GM21381 (cell line): Measurements from ENCODE around the gene OR51S1.
"Not testable (repeated sequence)": the region's sequence is repeated elsewhere in the genome, so short reads cannot be mapped to it uniquely, and the experiment has no call there.

Experiments used
- ATAC-seq: cut with Tn5 transposase; IDR thresholded peaks from one replicate; pipeline ENCODE4 v1.9.1; 2021; ENCODE audit warnings: mild to moderate bottlenecking, moderate library complexity; ENCODE audit not compliant: unreplicated experiment

The OR51S1 gene, protein sequence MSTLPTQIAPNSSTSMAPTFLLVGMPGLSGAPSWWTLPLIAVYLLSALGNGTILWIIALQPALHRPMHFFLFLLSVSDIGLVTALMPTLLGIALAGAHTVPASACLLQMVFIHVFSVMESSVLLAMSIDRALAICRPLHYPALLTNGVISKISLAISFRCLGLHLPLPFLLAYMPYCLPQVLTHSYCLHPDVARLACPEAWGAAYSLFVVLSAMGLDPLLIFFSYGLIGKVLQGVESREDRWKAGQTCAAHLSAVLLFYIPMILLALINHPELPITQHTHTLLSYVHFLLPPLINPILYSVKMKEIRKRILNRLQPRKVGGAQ

DNA sequence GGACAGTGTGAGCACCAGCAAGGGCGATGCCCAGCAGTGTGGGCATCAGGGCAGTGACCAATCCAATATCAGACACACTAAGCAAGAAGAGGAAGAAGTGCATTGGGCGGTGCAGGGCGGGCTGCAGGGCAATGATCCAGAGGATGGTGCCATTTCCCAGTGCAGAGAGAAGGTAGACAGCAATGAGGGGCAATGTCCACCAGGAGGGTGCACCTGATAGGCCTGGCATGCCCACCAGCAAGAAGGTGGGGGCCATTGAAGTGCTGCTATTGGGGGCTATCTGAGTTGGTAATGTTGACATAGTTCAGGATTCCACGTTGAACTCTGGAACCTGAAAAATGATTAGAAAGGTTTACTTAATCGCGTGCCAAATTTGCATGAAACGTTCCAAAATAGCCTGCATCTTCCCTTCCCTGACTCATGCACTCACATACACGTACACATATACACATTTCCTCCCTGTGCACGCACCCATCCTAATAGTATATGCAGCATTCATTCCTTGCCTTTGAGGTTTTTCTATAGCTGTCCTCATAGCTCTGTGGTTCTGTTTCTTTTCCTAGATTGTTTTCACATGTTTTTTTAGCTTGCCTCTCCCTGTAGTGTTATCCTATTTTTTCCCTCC lies at the start of gene OR51S1:
TSS of gene OR51S1 (minus strand) at position 301 of the 625 bp plus-strand sequence. CDS start at position 301, 0 bp downstream.
- no peak for ATAC-seq

DNA sequence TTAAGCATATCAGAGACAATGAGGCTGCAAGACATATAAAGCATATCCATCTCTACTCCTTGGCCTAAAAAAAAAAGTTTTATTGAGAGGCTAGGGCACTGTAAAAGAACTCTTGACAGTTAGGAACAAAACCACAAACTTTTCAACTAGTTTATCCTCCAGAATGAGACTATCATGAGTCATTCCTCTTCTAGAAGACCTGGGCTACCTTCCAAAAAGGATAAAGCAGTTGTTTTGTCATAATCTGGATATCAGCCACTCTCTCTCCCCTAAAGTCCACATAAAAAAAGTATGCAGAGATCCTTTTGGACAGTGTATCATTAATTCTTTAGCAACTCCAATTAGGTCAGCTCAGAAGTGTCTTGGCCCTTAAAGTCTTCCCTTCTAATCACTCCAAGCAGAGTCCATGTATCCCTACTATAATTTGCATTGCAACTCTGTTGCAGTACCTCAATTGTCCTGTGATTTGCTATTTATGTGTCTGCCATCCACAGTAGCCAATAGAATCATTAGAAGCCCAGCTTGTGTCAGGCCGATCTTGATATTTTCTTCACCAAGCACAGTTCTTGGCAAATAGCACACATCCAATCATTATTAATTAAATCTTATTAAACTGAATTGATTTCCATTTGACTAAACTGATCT lies 43.1 kb upstream of the OR51S1 start:
- no peak for ATAC-seq

DNA sequence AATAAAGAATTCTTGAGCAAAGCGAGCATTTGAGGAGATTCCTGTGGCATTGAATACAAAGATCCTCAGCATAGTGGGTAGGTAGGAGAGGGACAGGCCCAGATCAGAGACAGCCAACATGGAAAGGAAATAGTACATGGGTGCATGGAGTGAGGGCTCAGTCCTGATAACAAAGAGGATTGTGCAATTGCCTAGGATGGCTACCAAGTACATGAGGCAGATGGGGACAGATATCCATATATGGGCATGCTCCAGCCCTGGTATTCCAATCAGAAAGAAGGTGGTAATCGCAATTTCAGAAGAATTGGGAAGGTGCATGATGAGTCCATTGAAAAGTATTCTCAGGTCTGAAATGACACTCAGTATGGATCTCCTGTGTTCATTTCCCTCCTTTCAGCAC lies 41.3 kb upstream of the OR51S1 start:
- no peak for ATAC-seq

DNA sequence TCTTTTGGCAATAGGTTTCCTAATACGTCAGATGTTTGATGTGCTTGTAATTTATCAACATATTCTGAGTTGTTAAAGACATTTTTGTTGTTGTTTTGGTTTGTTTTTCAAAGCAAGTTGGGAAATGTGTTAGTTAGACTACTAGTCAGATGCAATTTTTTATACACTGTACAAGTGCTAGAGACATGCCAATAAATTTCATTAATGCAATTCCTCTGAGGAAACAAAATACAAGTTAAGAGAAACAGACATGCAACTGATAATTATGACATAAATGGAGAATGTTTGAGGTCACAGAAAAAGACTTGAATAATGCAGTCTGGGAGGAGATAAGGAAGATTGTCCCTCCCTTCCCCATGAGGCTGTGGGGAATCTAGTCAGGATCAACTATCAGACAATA lies 38.6 kb upstream of the OR51S1 start:
- ATAC-seq = no peak

DNA sequence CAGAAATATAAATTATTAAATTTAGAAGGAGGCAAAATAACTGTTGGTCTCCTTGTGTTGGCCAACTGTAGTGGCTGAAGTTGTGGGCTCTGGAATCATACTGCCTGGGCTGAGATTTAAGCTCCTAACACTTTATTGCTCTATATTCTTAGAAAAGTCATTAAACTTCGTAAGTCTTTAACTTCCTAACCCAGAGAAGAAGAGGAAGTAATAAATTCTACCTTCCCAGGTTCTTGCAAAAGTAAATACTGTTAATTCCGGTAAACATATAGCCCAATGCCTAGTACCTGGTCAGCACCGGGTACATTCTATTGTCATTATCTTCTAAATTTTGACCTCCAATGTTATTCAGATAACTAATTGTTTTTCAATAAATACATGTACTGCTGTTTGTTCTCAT lies 37.2 kb upstream of the OR51S1 start:
- no peak for ATAC-seq

DNA sequence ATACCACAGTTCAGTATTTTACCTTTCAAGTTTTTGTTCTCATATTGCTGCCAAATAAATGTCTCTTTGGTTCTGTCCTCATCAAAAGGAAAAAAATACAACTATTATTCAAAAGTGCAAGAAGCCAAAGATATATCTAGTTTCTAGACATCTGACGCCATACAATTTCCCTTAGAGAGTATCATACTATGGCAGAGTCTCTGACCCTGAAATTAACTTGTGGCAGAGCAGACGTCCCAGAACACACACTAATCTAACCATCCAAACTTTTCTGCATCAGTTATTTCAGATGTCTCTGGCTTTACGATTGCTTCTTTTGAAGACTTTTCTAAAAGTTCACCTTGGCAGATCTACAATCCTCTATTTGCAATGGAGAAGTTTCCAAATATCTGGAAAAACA lies 35.4 kb upstream of the OR51S1 start:
- ATAC-seq = no peak

DNA sequence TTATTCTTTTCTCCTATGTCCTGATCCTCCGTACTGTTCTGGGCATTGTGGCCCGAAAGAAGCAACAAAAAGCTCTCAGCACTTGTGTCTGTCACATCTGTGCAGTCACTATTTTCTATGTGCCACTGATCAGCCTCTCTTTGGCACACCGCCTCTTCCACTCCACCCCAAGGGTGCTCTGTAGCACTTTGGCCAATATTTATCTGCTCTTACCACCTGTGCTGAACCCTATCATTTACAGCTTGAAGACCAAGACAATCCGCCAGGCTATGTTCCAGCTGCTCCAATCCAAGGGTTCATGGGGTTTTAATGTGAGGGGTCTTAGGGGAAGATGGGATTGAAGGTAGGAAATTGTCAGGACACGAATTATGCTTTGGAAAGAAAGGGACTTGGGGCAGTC lies 33.5 kb upstream of the OR51S1 start:
- ATAC-seq = no peak

DNA sequence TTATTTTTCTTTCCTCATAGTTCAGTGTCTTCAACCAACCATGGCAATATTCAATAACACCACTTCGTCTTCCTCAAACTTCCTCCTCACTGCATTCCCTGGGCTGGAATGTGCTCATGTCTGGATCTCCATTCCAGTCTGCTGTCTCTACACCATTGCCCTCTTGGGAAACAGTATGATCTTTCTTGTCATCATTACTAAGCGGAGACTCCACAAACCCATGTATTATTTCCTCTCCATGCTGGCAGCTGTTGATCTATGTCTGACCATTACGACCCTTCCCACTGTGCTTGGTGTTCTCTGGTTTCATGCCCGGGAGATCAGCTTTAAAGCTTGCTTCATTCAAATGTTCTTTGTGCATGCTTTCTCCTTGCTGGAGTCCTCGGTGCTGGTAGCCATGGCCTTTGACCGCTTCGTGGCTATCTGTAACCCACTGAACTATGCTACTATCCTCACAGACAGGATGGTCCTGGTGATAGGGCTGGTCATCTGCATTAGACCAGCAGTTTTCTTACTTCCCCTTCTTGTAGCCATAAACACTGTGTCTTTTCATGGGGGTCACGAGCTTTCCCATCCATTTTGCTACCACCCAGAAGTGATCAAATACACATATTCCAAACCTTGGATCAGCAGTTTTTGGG lies 33.0 kb upstream of the OR51S1 start, which contains the start of gene OR51T1:
TSS of gene OR51T1 (plus strand) at position 41 of the 641 bp plus-strand sequence. CDS start at position 41, 0 bp downstream.
- ATAC-seq = no peak

DNA sequence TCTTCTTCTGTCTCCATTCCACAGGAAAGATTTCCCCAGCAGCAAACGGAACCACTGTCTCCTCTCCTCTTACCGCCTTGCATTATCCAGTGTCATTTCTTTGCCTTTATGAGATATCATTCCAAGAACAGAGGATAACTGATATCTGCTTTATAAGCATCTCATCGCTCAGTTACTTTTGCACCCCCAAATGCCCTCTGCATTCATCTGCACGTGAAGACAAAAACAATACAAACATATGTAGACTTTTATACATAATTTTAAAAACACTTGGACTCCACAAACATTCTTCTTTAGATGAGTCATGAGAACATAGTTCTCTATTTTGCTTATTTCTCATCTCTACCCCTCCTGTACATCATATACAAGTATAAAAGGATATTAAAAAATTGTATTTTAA lies 32.2 kb upstream of the OR51S1 start:
- no peak for ATAC-seq

DNA sequence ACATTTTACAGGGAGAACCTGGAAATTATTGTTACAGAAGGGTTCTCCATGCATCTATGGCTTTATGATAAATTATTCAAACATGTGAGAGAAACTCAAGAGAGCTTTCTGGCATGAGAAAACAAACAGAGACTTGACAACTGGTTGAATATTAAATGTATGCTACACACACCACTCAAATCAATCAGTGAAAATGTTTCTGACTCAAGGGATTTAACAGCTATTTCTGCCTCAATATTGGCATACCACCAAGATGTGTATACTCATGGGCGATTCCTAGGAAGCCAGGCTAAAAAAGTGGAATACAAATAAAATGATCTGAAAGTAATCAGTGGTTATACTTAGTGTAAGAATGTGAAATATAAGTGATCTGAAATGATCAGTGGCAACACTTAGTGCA lies 16.8 kb upstream of the OR51S1 start:
- ATAC-seq = no peak

DNA sequence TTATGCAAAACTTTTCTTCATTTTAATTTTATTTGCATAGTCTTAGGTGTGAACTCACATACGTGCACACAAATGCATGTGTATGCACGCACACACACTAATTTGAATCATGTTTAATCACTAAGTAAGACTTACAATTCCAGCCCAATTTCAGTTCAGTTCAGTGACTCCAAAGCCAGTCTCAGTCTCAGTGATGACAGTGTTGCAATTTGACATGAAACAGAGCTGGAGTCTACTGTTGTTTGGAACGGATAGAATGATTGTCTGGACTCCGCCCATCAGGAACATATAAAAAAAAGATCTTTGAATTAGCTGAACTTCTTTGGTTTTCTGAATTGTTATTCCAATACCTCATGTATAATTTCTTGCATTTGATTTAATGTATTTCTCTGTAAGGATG lies 14.9 kb upstream of the OR51S1 start:
- ATAC-seq = no peak

DNA sequence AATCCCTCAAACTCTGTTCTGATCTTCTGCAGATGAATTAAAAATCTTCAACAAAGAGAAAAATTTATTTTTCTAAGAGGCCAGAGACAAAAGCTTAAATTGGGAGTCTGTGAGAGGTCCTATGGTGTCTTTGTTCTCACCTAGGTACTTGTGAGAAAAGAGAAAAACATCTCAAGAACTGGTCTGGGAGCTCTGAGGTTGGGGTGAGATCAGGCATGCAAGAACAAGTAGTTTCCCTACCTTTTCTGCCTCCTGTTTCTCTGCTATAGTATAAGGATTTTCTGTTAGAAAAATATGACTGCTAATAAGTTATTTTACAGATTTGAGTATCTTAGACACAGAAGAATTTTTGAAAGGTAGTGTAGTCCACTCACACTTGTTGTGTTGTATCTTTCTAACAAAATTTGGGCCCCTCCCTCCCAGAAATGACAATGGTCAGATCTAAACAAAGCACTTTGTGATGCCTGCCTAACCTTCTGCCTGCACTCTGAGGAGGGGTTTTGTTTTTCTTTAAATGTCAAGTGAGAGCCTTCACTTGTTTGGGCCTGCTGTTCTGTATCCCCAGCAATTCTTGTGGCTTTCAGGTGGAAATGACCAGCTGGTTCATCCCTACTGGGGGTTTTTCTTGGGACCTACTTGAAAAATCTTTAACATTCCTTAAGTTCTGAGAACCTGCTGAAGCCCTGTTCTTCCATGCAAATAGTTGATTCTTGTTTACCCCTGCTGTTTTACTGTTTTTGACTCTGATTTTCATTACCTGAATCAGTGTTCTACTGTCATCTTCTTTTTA lies 13.6 kb upstream of the OR51S1 start:
- ATAC-seq = no peak

DNA sequence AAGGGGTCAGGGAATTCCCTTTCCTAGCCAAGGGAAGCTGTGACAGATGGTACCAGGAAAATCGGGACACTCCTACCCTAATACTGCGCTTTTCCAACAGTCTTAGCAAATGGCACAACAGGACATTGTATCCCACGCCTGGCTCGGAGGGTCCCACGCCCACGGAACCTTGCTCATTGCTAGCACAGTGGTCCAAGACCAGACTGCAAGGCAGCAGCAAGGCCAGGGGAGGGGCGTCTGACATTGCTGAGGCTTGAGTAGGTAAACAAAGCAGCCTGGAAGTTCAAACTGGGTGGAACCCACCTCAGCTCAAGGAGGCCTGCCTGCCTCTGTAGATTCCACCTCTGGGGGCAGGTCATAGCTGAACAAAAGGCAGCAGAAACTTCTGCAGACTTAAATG lies 5.3 kb upstream of the OR51S1 start:
- not testable (repeated sequence) for ATAC-seq

DNA sequence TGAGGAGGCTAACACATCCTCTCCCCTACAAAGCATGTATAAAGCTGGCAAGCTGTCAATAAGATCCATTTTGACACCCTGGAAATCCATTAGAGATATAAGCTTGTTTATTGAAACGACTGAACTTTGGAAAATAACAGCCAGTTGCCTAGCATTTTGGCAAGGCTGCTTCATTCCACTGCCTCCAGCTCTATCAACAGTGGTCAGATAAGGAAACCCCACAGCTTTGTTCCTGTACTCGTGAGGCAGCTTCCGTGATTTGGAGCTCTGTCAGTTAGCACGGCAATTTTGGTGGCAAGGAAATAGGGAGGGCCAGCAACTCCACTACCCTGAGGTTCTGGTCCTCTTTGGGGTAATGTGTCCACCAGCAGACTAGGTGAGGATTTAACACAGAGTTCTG lies 2.0 kb upstream of the OR51S1 start:
- no peak for ATAC-seq

DNA sequence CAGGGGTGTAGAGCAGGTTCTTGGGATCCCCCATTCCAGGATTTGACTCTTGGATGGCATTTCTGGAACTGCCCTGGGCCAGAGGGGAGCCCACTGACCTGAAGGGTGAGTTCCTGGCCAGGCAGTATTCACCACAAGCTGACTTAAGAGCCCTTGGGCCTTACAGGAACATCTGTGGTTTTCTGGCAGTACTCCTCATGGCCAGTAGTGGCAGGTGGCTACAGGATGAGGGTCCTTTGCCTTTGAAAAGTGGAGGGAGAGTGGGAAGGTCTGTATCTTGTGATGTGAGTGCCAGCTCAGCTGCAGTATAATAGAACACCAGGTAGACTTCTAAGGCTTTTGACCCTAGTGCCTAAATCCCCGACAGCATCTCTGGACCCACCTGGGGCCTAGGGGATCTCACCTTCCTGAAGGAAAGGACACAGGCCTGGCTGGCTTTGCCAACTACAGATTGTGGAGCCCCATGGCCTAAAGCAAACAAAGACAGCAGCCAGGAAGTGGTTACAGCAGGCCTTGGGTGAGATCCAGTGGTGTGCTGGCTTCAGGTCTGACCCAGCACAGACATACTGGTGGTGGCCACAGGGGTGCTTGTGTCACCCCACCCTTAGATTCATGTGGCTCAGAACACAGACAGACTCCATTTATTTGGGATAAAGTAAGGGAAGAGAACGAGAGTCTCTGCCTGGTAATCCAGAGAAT lies 9.0 kb downstream of the OR51S1 start:
- no peak for ATAC-seq

DNA sequence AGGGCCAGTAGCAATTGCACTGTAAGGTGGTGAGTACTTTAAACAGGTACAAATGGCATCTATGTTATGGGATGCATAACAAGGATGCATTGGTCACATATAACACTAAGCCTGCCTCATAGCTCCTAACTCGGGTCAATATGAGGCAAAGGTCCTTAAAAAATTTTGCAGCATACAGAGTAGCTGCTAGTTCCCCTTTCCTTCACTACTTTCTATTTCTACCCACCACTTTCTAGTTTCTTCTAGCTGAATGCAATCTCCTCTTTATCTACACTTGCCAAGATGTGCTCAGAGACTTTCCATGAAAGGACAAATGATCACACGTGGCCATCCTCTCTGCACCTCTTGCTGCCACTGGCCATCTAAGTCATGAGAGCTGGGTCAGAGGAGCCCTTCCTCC lies 18.1 kb downstream of the OR51S1 start:
- ATAC-seq = no peak

DNA sequence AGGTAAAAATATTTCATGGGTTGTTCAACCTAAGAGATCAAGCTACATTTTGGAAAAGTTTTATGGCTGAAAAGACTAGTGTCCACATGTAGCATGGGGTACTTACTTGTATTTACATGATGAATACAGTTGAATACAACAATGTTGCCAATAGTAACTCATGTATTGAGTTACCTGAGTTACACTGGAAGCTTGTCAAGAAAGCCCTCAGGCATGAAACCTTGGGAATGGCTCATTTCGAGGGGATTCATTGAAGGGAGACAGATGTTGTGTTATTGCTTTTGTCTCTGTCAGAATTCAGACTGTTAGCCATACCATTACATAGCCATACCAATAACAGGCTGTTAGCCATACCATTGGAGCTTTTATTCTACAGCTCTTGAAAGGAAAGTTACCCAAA lies 18.7 kb downstream of the OR51S1 start:
- no peak for ATAC-seq

DNA sequence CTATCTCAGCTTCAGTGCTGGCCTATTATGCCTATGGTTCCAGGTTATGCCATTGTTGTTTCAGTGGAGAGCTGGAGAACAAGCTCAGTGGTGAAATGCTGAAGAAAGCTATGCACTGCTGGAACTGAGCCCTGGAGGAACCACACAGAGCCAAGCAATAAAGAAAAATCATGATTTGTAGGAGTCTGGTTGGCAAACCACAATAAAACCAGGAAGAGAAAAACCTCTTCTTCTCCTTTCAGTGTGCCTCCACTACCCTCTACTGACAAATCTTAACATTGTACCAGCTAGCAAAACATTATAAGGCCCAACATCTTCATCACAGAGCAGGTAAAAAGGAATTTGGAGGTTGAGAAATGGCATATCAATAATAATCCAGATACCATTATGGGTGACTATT lies 22.6 kb downstream of the OR51S1 start:
- ATAC-seq = no peak

DNA sequence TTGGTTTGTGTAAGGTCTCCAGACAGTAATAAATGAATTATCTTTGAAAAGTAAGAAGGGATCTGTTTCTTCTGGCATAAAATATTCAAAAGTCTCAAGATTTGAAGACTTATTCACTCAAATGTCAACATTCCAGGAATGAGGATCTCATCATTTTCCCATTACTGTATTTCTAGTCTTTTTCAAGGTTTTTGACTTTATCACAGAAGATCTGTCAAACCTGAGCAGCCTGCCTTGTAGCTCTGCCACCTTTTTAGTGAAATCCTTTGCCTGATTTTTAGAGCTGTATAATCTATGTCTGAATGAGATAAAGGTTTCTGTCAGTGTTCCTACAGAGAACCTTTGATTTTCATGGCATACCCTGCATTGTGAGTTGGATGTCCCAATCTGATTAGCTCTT lies 23.9 kb downstream of the OR51S1 start:
- ATAC-seq = no peak

DNA sequence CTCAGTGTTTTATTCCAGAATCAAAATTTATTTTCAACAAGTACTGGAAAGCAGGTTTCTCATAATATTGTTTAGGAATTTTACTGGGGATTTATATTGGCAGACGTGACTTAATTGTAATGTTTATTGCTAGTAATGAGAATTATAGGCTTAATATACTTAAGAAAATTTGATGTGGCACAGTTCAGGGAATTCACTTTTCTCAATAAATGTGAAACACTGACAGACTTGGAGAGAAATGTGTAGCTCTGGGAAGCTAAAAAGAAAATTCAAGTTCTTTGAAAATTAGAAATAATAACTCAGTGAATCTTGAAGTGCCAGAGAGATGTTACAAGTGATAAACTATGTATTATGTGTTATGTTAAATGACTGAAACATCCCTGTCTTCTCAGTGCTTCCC lies 28.0 kb downstream of the OR51S1 start, which contains the start of gene OR51F2:
TSS of gene OR51F2 (plus strand) at position 301 of the 400 bp plus-strand sequence. CDS start 101 bp downstream, outside the sequence.
- no peak for ATAC-seq
